ENCODE measurements around the gene SPAAR. TPM values are rescaled to one million over a fixed set of nuclear protein-coding genes. Genes with fewer than 3 reads are reported as not detected.

The SPAAR gene, protein sequence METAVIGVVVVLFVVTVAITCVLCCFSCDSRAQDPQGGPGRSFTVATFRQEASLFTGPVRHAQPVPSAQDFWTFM
- total RNA-seq: 10.6 and 17.7 TPM in 2 replicates

DNA sequence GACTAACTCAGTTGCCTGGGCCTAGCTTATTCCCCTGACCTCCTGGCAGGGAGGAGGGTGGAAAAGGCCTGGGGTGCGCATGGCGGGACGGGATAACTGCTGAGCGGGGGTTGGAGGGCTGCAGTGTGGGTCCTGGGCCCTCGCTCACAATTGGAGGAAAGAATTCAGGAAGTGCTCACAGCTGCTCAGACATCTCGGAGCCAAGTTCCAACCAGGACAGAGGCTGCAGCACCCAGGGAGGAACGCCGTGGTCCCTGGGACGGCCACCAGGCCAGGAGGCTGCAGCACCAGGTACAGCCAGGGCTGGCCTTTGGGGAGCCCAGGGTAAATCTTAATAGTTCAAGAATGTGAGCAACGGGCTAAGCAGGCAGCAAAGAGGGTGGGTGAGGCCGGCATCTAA lies at the start of gene SPAAR:
Gene SPAAR, plus strand, starts transcription at position 217 of the 400 bp plus-strand sequence. CDS start 974 bp downstream, outside the sequence.

DNA sequence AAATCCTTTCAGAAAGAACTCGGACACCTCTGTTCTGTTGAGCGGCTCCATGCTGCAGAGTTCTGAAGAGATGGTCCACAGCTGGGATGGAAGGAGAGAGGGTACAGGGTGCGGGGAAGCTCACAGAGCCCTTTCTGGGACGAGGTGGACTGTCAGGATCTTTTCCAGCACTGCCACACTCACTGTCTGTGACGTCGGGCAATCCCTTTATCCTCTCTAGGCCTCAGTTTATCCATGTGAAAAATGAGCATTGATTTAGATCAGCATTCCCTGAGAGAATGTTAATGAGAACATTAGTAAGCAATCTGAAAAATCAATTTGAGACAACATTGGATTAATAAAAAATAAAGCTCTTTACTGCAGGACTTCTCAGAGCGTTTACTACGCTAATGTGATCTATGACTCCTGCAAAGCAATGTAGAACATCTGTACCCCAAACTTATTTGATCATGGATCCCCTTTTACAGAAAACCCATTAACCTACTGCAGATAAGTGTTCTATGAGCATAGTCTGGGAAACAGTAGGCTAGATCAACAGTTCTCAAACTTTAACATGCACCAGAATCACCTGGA lies 38.9 kb upstream of the SPAAR start, which contains the start of gene OR13J1:
Gene OR13J1, minus strand, starts transcription at position 51 of the 573 bp plus-strand sequence. Its CDS starts 0 bp downstream, at position 51.

DNA sequence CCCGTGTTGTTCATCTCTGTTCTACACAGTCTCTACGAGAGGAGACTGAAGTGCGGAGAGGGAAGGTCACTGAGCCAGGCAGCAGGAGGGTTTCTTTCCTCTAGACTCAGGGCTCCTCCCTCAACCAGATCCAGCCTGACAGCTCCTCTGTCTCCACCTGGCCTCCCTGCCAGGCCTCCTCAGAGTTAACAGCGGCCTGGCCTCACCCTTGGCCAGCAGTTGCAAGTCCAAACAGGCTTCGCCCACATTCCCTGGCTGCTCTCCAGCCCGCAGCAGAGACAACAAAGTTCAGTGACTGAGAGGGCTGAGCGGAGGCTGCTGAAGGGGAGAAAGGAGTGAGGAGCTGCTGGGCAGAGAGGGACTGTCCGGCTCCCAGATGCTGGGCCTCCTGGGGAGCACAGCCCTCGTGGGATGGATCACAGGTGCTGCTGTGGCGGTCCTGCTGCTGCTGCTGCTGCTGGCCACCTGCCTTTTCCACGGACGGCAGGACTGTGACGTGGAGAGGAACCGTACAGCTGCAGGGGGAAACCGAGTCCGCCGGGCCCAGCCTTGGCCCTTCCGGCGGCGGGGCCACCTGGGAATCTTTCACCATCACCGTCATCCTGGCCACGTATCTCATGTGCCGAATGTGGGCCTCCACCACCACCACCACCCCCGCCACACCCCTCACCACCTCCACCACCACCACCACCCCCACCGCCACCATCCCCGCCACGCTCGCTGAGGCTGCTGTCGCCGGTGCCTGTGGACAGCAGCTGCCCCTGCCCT lies 3.2 kb upstream of the SPAAR start, which contains the start of gene HRCT1:
Gene HRCT1, plus strand, starts transcription at position 291 of the 768 bp plus-strand sequence. Its CDS starts 86 bp downstream, at position 377.

DNA sequence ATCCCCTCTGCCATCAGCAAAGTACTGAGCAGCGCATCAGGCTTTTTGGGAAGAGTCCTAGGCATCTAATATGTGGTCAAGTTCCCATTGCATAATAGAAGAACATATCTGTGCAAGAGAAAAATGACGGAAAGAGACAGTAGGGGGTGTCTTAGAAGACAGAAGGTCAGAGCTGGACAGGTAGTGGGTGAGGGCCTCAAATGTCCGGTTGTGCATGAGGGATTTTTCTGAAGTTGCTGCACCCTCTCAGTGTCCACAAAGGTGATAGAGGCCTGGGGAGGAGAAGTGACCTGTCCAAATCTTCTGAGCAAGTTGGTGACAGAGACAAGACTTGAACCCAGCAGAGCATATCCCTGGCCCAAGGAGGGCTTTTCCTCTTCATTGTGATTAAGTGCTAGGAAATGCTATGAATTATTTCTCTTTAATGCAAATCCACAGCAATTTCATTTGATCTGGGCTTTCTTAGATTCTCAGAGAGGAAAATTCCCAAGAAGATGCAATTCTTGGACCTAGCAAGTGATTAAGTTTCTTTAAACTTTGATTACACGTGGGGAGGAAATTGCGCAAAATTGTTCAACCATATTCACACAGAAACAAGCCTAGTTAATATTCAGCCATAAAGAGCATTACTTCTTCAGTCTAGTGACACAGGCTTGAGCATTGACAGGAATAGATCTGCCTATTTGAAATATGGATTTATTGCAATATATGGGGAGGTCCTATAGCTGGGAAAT lies 49.0 kb downstream of the SPAAR start, which contains the start of gene OR2S2:
Gene OR2S2, minus strand, starts transcription at position 51 of the 734 bp plus-strand sequence. CDS start 56 bp downstream, outside the sequence.

Other genes with a start within 250 kb of the SPAAR start
- gene ARHGEF39, start 244.3 kb upstream of the SPAAR start, total RNA-seq: 1.5 and 4.2 TPM in 2 replicates
- 0.14 TPM in 1 of 2 replicates, not detected in the other for gene CA9, start 235.6 kb upstream of the SPAAR start, total RNA-seq
- 122 and 178 TPM in 2 replicates for gene TPM2, start 219.6 kb upstream of the SPAAR start, total RNA-seq
- 359 and 362 TPM in 2 replicates for gene TLN1, start 177.3 kb upstream of the SPAAR start, total RNA-seq
- 40.8 and 60.0 TPM in 2 replicates for gene CREB3, start 176.8 kb upstream of the SPAAR start, total RNA-seq
- 107 and 117 TPM in 2 replicates for gene GBA2, start 160.3 kb upstream of the SPAAR start, total RNA-seq
- gene RGP1, start 160.2 kb upstream of the SPAAR start, total RNA-seq: 14.2 and 18.5 TPM in 2 replicates
- 6.0 and 10.2 TPM in 2 replicates for gene MSMP, start 155.2 kb upstream of the SPAAR start, total RNA-seq
- gene NPR2, start 117.9 kb upstream of the SPAAR start, total RNA-seq: 13.7 and 17.1 TPM in 2 replicates
- 0.13 and 0.22 TPM in 2 replicates for gene SPAG8, start 97.2 kb upstream of the SPAAR start, total RNA-seq
- 13.9 and 15.2 TPM in 2 replicates for gene HINT2, start 94.4 kb upstream of the SPAAR start, total RNA-seq
- gene FAM221B, start 80.8 kb upstream of the SPAAR start, total RNA-seq: not detected in 2 replicates
- gene TMEM8B, start 80.3 kb upstream of the SPAAR start, total RNA-seq: 0.53 and 0.65 TPM in 2 replicates
- gene OR13J1, start 39.1 kb upstream of the SPAAR start, total RNA-seq: not detected in 2 replicates
- 2.0 and 2.7 TPM in 2 replicates for gene HRCT1, start 3.3 kb upstream of the SPAAR start, total RNA-seq
- gene OR2S2, start 48.7 kb downstream of the SPAAR start, total RNA-seq: not detected in 2 replicates
- 22.1 and 22.6 TPM in 2 replicates for gene RECK, start 127.4 kb downstream of the SPAAR start, total RNA-seq
- gene GLIPR2, start 227.2 kb downstream of the SPAAR start, total RNA-seq: 12.0 and 19.3 TPM in 2 replicates

Measured in thoracic aorta endothelial cell (primary cell).